Activated naive CD4-positive, alpha-beta T cell treated with anti-CD3 and anti-CD28 coated beads, Interleukin-2, amount 10 ng/mL, durations not matched to agents 7 days and 5 days (primary cell): ENCODE data around the gene MT1A.

Source experiments
- CTCF ChIA-PET: fragments of 350-600 bp; sonication (Branson Sonifier 250); formaldehyde crosslinking; loops from one replicate; lab custom pipeline; 2021; ENCODE audit warnings: antibody characterized with exemption; lab: Charles Lee
- DNase-seq: peaks from one replicate; pipeline ENCODE4 v3.0.0-alpha.2; 2020
- H3K27ac Mint-ChIP-seq: one replicate; pipeline ENCODE4 v1.8.0; 2021; ENCODE audit warnings: mild to moderate bottlenecking, moderate library complexity, mixed read lengths
- H3K27me3 Mint-ChIP-seq: one replicate; pipeline ENCODE4 v1.8.0; 2021; ENCODE audit warnings: mild to moderate bottlenecking, mixed read lengths
- H3K36me3 Mint-ChIP-seq: one replicate; pipeline ENCODE4 v1.8.0; 2021; ENCODE audit warnings: mixed read lengths
- H3K4me1 Mint-ChIP-seq: one replicate; pipeline ENCODE4 v1.8.0; 2021; ENCODE audit warnings: mixed read lengths
- H3K4me3 Mint-ChIP-seq: one replicate; pipeline ENCODE4 v1.8.0; 2021; ENCODE audit warnings: mild to moderate bottlenecking, moderate library complexity, mixed read lengths
- H3K9me3 Mint-ChIP-seq: one replicate; pipeline ENCODE4 v1.8.0; 2021; ENCODE audit warnings: mixed read lengths

MT1A gene

GRCh38 chr16:56689171-56689570, 50.7 kb downstream of the MT1A start:
- no peak overlapping the region for H3K27ac Mint-ChIP-seq
- H3K9me3 Mint-ChIP-seq, result peaks cover 3% of the 10 kb centered on the region
- H3K27me3 Mint-ChIP-seq, result peaks cover 33% of the 10 kb centered on the region
- DNase-seq, result no peak
- H3K36me3 Mint-ChIP-seq, result peaks cover 9% of the 10 kb centered on the region
- H3K4me3 Mint-ChIP-seq, result no peak overlapping the region
- peaks cover 1% of the 10 kb centered on the region for H3K4me1 Mint-ChIP-seq
- CTCF ChIA-PET, result interaction anchor here (1.9 kb wide), 1 partner anchor 13 kb away, joined by 5 read pairs; no protein-coding TSS in a partner anchor
